Naive thymus-derived CD8-positive, alpha-beta T cell (primary cell): ENCODE results near the gene LFNG. TPM values are rescaled to one million over a fixed set of nuclear protein-coding genes. Genes with fewer than 3 reads are reported as not detected.

ENCODE experiments used
- ATAC-seq, 2 donors: fragments of 150-1000 bp; cut with Tn5 transposase in 1 of 2; sonication (Bioruptor Pico), chemical (Tn5 transposase) in 1 of 2; 1 replicate in 1 of 2; 2 replicates in 1 of 2; pipeline ENCODE4 v1.10.0; 2021; ENCODE audit warnings: mild to moderate bottlenecking in 2 of 2, moderate library complexity in 2 of 2
- POLR2A ChIA-PET: fragments of 350-600 bp; sonication (Branson Sonifier 250); formaldehyde crosslinking; loops from one replicate; lab custom pipeline; 2021; ENCODE audit warnings: antibody characterized with exemption; lab: Charles Lee
- DNase-seq, 10 donors: peaks; one replicate each; pipeline versions ENCODE4 v3.0.0 to v3.0.0-alpha.2; 2020 to 2022
- H3K27ac Mint-ChIP-seq, 10 donors: one replicate each; pipeline ENCODE4 v1.8.0; 2020 to 2022; ENCODE audit warnings: mild to moderate bottlenecking in 10 of 10, mixed read lengths in 10 of 10, moderate library complexity in 4 of 10, inconsistent platforms in 1 of 10
- H3K27me3 Mint-ChIP-seq, 5 donors: one replicate each; pipeline ENCODE4 v1.8.0; 2021 to 2022; ENCODE audit warnings: mixed read lengths in 5 of 5
- H3K36me3 Mint-ChIP-seq, 3 donors: one replicate each; pipeline ENCODE4 v1.8.0; 2020 to 2022; ENCODE audit warnings: mixed read lengths in 3 of 3, mild to moderate bottlenecking in 2 of 3, inconsistent platforms in 1 of 3
- H3K4me1 Mint-ChIP-seq, 4 donors: one replicate each; pipeline ENCODE4 v1.8.0; 2021 to 2022; ENCODE audit warnings: mixed read lengths in 4 of 4
- H3K4me3 Mint-ChIP-seq, 10 donors: one replicate each; pipeline ENCODE4 v1.8.0; 2020 to 2022; ENCODE audit warnings: mild to moderate bottlenecking in 10 of 10, mixed read lengths in 10 of 10, moderate library complexity in 6 of 10, inconsistent platforms in 1 of 10
- H3K9me3 Mint-ChIP-seq, 9 donors: one replicate each; pipeline ENCODE4 v1.8.0; 2020 to 2022; ENCODE audit warnings: mixed read lengths in 9 of 9, mild to moderate bottlenecking in 3 of 9, inconsistent platforms in 1 of 9, moderate library complexity in 1 of 9
- polyA plus RNA-seq, 3 donors: library from polyadenylated mRNA; unstranded; fragments of 300-500 nt; fragmentation: Illumina TruSeq; gene quantifications; one replicate each; pipeline ENCODE4 v1.2.3, GENCODE V29; 2021
- total RNA-seq, 8 experiments: library from RNA in 2 of 8; stranded (reverse) in 2 of 8; gene quantifications; one replicate each; pipeline ENCODE4 v1.2.3 and lab custom pipeline; 2021 to 2026

Gene LFNG
- total and polyA plus RNA-seq, 5 experiments from 2014 or later, result 0.54 to 153 (median 3.0) TPM

DNA sequence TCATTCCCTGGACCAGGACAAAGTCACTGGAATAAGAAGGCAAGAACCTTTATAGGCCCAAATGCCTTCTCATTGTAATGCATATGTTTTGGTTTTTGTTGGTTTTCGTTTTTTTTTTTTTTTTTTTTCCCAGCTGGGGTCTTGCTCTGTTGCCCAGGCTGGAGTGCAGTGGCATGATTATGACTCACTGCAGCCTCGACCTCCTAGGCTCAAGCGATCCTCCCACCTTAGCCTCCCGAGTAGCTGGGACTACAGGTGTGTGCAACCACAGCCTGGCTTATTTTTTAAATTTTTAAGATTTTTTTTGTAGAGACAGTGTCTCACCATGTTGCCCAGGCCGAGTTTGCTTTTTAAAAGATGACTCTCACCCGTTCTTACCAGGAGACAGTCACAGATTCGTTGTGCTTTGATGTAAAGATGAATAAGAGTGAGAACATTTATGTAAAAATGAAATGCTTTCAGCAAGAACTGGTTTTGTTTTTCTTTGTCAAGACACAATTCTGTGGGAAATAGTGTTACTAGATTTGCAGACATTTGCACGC lies 46.8 kb downstream of the LFNG start:
- no peaks in the 10 kb centered on the region for H3K27me3 Mint-ChIP-seq
- H3K27ac Mint-ChIP-seq, result no peak overlapping the region
- H3K9me3 Mint-ChIP-seq, result no peaks in the 10 kb centered on the region
- ATAC-seq (no peak), DNase-seq (no peak)
- POLR2A ChIA-PET, result interaction anchor here (0.7 to 1.7 kb wide), 3 partner anchors 37 to 80 kb away, joined by 3 to 4 read pairs (median 3); no protein-coding TSS in a partner anchor
- H3K4me1 Mint-ChIP-seq, result peaks cover 6 to 11% (median 6%) of the 10 kb centered on the region in 4 donors
- no peaks in the 10 kb centered on the region for H3K36me3 Mint-ChIP-seq
- no peak overlapping the region for H3K4me3 Mint-ChIP-seq

DNA sequence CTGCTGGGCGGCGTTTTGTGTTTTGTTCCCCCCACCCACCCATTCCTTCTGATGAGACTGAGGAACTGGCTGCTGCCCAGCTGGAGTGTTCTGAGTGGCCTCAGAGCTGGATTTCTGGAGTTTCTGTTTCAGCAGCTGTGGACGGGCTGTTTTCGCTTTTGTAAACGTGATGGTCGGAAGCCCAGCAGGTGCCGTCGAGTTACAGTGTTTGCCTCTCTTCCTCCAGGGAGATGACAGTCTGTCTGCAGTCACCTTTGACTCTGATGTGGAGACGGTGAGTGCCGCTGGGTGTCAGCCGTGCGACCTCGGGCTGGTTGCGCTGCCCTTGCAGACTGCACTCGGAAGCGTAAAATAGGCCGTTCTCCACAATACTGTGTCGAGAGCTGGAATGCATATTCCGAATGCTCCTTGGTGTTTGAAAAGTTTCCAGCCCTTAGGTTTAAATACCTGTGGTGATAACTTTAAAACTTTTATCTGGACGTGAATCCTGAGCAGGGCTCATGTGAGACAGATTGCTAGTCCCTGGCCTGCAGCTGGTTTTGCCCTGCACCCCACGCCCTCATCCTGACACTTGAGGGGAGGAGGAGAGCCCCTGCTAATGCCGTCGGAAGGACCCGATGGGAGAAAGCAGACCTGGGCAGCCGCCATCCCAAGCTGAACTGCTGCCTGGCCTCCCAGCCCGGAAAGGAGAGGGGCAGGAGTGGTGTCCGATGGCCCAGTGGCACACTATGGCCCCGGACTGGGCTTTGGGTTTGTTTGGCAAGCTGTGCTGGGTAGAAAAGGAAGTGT lies 47.5 kb downstream of the LFNG start:
- H3K27me3 Mint-ChIP-seq, result no peaks in the 10 kb centered on the region
- DNase-seq (no peak), ATAC-seq (no peak)
- H3K4me3 Mint-ChIP-seq, result no peak overlapping the region
- peaks cover 0 to 2% (median 0%) of the 10 kb centered on the region in 3 donors for H3K36me3 Mint-ChIP-seq
- no peak overlapping the region for H3K27ac Mint-ChIP-seq
- no peaks in the 10 kb centered on the region for H3K9me3 Mint-ChIP-seq
- H3K4me1 Mint-ChIP-seq, result peaks cover 2 to 9% (median 6%) of the 10 kb centered on the region in 4 donors
- POLR2A ChIA-PET, result interaction anchor here (0.6 to 1.7 kb wide), 4 partner anchors 37 to 56 kb away, joined by 3 to 4 read pairs (median 4); no protein-coding TSS in a partner anchor

DNA sequence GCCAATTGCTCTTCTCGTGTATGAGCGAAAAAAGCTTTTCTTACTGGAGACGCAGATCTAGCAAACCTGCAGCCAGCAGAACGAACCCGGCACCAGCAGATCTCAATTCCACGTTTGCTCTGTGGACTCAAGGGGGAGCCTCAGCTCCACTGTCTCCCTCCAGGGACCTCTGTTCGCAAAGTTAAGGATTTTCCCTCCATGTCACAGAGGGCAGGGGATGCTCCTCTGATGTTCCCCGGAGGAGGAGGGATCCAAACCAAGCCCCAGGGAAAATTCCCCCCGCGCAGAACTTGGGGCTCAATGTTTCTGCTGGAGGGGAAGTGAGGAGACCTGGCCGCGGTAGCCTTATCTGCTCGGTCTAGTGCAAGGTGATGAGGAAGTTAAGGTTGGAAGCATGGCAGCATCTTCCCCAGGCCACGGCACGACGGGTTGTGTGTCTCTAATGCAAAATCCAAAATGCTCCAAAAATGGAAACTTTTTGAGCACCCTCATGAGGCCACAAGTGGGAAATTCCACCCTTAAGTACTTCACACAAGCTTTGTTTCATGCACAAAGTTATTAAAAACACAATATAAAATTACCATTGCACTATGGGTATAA lies 48.2 kb downstream of the LFNG start:
- Mint-ChIP-seq H3K9me3 (no peaks in the 10 kb centered on the region), H3K27me3 (no peaks in the 10 kb centered on the region), H3K36me3 (peaks cover 0 to 3% (median 2%) of the 10 kb centered on the region in 3 donors), H3K4me3 (no peak overlapping the region), H3K27ac (no peak overlapping the region), H3K4me1 (peaks cover 2 to 9% (median 6%) of the 10 kb centered on the region in 4 donors)
- ATAC-seq (peak in 1 of 2 donors; percentile 44), DNase-seq (peak in 1 of 10 donors; percentile 28)
- POLR2A ChIA-PET, result interaction anchor here (1.1 to 1.7 kb wide), 2 partner anchors 47 to 57 kb away, joined by 4 read pairs; no protein-coding TSS in a partner anchor

DNA sequence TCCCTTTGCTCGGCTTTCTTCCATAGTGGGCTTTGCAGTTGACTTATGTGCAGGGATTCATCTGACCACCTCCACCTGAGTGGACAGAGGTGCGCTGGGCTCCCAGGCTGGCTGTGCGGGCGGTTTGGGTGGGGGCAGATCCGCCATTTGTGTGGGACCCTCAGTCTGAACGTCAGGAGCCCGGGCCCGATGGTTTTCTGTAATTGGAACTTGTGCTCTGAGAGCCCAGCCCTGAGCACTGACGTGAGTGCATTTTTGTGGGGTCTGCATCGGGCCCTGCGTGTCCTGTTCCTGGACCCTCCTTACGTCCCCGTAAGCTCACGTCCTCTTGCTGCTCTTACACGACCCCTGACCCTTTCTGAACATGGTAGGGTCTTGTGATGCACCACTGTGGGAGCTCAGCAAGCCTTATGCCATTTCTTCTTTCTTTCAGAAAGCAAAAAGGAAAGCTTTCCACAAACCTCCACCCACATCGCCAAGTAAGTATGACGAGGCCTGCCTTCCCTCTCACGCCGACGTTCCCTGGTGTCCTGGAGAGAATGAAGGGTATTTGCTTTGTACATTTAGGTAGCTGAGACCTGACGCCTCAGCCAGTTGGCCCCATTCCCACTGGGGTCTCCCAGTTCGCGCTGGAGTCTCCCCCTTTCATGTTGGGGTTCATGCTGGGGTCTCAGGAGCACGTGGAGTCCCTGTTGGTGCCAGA lies 49.1 kb downstream of the LFNG start:
- DNase-seq, result no peak
- no peak overlapping the region for H3K4me3 Mint-ChIP-seq
- H3K27ac Mint-ChIP-seq, result no peak overlapping the region
- ATAC-seq, result no peak
- H3K9me3 Mint-ChIP-seq, result no peaks in the 10 kb centered on the region
- H3K36me3 Mint-ChIP-seq, result peaks cover 0 to 9% (median 4%) of the 10 kb centered on the region in 3 donors
- POLR2A ChIA-PET, result interaction anchor here (1.1 kb wide), 1 partner anchor 48 kb away, joined by 4 read pairs; no protein-coding TSS in a partner anchor
- peaks cover 2 to 9% (median 5%) of the 10 kb centered on the region in 4 donors for H3K4me1 Mint-ChIP-seq
- no peaks in the 10 kb centered on the region for H3K27me3 Mint-ChIP-seq

DNA sequence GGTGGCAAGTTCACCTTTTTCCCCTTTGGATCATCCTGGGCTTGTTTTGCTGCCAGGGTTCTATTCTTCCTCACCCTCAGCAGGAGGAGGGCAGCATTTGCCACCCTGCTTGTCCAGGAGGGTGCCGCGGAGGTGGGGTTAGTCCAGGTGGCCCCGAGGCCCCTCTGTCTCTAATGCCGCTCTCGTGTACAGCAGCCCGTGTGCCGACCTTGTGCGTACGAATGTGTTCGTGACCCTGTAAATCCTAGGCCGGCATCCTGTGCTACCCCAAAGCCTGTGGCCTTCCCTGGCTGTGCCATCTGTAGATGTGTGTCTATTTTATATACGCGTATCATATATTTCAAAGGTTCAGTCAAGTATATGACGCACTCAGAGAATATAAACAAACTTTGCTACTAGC lies 49.8 kb downstream of the LFNG start:
- DNase-seq (no peak), ATAC-seq (no peak)
- H3K4me1 Mint-ChIP-seq, result peaks cover 5 to 9% (median 7%) of the 10 kb centered on the region in 4 donors
- no peaks in the 10 kb centered on the region for H3K27me3 Mint-ChIP-seq
- H3K27ac Mint-ChIP-seq, result peak overlapping the region in 1 of 10 donors; percentile 34
- no peak overlapping the region for H3K4me3 Mint-ChIP-seq
- POLR2A ChIA-PET, result no interaction called here
- no peaks in the 10 kb centered on the region for H3K9me3 Mint-ChIP-seq
- peaks cover 0 to 14% (median 9%) of the 10 kb centered on the region in 3 donors for H3K36me3 Mint-ChIP-seq

DNA sequence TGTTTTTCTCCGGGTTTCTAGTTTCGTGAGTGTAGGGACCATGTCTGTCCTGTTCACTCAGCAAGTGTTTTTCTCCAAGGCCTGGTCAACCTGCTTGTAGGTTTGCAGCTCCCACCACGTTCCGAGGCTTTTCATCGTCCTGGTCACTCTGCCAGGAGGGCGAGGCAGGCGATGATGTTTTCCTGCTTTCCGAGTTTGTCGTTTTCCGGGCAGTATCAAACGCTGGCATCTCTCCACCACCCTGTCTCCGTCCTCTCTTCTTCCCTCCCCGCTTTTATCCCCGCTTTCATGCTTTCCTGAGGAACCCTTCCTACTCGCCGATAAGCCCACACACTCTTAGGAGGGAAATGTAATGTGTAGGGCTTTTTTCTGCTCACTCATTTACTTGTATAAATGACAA lies 50.4 kb downstream of the LFNG start:
- no peak for ATAC-seq
- Mint-ChIP-seq H3K4me3 (no peak overlapping the region), H3K27me3 (no peaks in the 10 kb centered on the region)

DNA sequence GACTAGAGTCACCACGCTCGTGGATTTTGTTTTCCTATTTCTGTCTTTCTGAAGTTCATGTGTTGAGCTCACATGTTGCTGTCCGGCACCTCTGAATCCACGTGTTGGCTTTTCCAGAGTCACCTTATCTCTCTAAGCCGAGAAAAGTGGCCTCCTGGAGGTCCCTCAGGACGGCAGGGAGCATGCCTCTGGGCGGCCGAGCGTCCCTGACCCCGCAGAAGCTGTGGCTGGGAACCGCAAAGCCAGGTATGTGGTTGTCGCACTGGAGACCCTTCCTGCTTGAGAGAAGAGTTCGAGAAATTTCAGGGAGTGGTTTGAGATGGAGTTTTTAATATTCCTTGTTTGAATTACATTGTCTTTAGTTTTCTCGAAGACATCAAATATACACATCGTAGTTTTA lies 51.8 kb downstream of the LFNG start:
- H3K4me1 Mint-ChIP-seq, result peaks cover 0 to 10% (median 6%) of the 10 kb centered on the region in 4 donors
- H3K4me3 Mint-ChIP-seq, result no peak overlapping the region
- no peak overlapping the region for H3K27ac Mint-ChIP-seq
- H3K9me3 Mint-ChIP-seq, result no peaks in the 10 kb centered on the region
- DNase-seq, result no peak
- H3K27me3 Mint-ChIP-seq, result no peaks in the 10 kb centered on the region
- peaks cover 0 to 17% (median 9%) of the 10 kb centered on the region in 3 donors for H3K36me3 Mint-ChIP-seq
- no peak for ATAC-seq
- POLR2A ChIA-PET, result no interaction called here

More for the DNA sequence above, 50.4 kb downstream of the LFNG start:
- Mint-ChIP-seq H3K9me3 (no peaks in the 10 kb centered on the region), H3K4me1 (peaks cover under 1 to 10% (median 6%) of the 10 kb centered on the region in 4 donors), H3K36me3 (peaks cover 0 to 17% (median 9%) of the 10 kb centered on the region in 3 donors), H3K27ac (no peak overlapping the region)
- DNase-seq, result no peak
- POLR2A ChIA-PET, result no interaction called here

DNA sequence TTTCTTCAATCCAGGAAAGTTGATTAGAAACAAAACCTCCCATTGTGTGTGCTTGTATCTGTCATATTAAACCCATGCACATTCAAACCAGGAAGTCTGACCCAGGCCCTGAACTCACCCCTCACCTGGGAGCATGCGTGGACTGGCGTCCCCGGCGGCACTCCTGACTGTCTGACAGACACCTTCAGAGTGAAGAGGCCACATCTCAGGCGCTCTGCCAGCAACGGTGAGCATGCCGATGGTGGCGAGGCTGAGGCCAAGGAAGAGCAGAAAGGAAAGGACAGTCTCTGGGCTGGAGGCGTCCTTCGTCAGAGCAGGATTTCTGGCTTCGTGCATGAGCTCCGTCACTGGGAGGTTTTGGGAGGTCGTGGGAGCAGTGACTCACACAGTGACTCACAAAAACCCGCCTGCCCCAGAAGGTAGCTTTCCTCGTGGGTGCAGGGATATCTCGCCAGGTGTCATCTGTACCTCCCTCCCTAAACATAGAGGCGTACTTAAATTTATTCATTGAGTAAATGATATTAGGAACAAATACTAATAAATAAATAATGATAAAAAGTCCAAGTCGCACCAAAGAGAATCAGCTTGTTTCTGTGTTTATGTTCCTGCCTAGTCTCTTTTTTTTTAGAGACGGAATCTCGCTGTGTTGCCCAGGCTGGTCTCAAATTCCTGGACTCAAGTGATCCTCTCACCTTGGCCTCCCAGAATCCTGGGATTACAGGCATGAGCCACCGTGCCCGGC lies 52.7 kb downstream of the LFNG start:
- H3K27me3 Mint-ChIP-seq, result no peaks in the 10 kb centered on the region
- POLR2A ChIA-PET, result no interaction called here

DNA sequence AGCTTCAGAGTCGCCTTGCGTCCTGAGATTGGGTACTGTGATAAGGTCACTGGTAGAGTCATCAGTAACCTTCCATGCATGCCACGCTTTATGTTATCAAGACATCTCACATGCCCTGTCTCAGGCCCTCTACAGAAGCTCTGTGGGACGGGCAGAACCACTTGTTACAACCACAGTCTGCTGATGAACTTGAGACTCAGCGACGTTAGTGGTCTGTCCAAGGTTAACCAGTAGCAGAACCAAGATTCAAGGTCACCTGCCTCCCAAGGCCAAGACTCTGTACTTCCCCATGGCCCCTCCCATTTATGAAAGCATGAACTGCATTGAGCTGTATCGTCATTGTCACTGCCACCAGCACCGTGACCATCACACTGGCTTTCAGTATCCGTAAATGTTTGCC lies 54.2 kb downstream of the LFNG start:
- H3K36me3 Mint-ChIP-seq, result peaks cover 0 to 17% (median 9%) of the 10 kb centered on the region in 3 donors
- H3K4me3 Mint-ChIP-seq, result no peak overlapping the region
- H3K27ac Mint-ChIP-seq, result peak overlapping the region in 1 of 10 donors; percentile 64
- ATAC-seq (no peak), DNase-seq (no peak)
- H3K4me1 Mint-ChIP-seq, result peaks cover 0 to 8% (median under 1%) of the 10 kb centered on the region in 4 donors
- H3K27me3 Mint-ChIP-seq, result no peaks in the 10 kb centered on the region
- H3K9me3 Mint-ChIP-seq, result no peaks in the 10 kb centered on the region
- POLR2A ChIA-PET, result no interaction called here

More for the DNA sequence above, 52.7 kb downstream of the LFNG start:
- DNase-seq (no peak), ATAC-seq (no peak)
- Mint-ChIP-seq H3K9me3 (no peaks in the 10 kb centered on the region), H3K4me3 (no peak overlapping the region), H3K4me1 (peaks cover 0 to 10% (median 4%) of the 10 kb centered on the region in 4 donors), H3K27ac (no peak overlapping the region), H3K36me3 (peaks cover 0 to 17% (median 9%) of the 10 kb centered on the region in 3 donors)

DNA sequence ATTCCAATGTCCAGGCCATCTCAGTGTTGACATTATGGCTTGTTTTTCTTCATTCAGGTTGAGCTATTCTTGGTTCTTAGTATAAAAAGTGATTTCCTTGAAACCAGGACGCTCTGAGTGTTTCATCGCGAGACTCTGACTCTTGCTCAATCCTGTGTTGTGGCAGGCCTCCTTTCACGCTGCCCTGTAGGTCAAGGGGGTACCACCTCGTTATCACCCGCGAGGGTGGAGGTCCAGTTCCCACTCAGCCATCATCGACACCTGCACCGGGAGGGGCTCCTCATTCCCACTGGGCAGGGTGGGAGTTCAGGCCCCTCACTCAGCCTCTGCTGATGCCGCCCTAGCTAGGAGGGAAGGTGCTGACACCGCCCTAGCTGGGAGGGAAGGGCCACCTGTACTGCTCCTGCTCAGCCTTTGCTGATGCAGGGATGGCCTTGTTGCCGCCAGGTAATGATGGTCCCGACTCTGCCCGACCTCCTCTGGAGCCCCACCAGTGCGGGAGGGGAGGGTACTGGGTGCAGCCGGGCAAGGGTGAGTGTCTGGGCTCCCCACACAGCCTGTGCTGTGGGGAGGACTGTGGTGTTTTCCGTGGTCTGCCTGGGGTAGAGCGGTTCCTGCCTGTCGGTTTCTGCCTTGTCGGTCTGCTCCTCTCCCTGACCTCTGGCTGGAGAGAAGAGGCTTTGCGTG lies 55.6 kb downstream of the LFNG start:
- Mint-ChIP-seq H3K27me3 (no peaks in the 10 kb centered on the region), H3K9me3 (no peaks in the 10 kb centered on the region), H3K4me1 (peaks cover 0 to 8% (median under 1%) of the 10 kb centered on the region in 4 donors), H3K27ac (no peak overlapping the region), H3K4me3 (no peak overlapping the region), H3K36me3 (peaks cover 0 to 17% (median 9%) of the 10 kb centered on the region in 3 donors)
- DNase-seq, result no peak
- POLR2A ChIA-PET, result no interaction called here
- no peak for ATAC-seq

DNA sequence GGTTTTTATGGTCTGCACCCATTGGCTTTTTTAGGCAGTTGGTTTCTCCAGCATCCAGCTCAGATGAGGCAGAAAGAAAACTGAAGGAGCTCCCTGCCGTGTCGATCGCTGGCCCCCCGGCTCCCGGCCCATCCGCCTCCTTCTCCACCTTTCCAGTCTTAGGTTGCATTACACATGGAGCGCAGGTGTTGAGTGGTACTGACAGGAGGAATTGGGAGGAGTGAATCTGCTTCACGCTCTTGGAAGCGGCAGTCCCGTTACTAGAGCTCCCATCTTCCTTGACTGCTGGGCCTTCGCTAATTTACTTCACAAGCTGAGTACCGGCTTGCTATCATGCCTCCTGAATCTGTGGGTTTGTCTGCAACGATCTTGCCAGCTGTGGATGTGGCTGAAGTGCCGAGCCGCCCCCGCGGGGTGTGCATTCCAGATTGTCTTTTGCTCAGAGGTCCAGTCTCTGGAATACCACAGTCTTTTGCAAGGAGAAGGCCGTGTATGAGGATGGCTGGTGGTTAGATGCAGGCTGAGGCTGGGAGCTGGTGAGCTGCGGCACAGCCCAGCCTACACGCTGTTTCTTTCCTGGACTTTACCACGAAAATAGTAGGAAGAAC lies 56.3 kb downstream of the LFNG start:
- no peaks in the 10 kb centered on the region for H3K27me3 Mint-ChIP-seq
- H3K4me3 Mint-ChIP-seq, result no peak overlapping the region
- no peak overlapping the region for H3K27ac Mint-ChIP-seq
- H3K9me3 Mint-ChIP-seq, result no peaks in the 10 kb centered on the region
- peaks cover 0 to 17% (median 9%) of the 10 kb centered on the region in 3 donors for H3K36me3 Mint-ChIP-seq
- H3K4me1 Mint-ChIP-seq, result peaks cover 0 to 8% (median under 1%) of the 10 kb centered on the region in 4 donors
- DNase-seq, result no peak
- no peak for ATAC-seq
- POLR2A ChIA-PET, result no interaction called here
